GM12878 (cell line): ENCODE data around the gene LRRC45. TPM values are rescaled to one million over a fixed set of nuclear protein-coding genes. Genes with fewer than 3 reads are reported as not detected.

ENCODE experiments used
- ATAC-seq: fragments of 200-7000 bp; cut with Tn5 transposase; 3 replicates; pipeline ENCODE4 v1.9.1; 2020; ENCODE audit warnings: mild to moderate bottlenecking, moderate library complexity
- BruUV-seq: library from RNA; stranded (reverse); fragments of 400-500 nt; replicated peaks from 2 replicates; lab custom pipeline; 2021; lab: Mats Ljungman, UMichigan
- CTCF ChIA-PET: fragments of 300-600 bp; sonication (Branson Sonifier 250); formaldehyde crosslinking; extraction: SDS; loops from one replicate; lab custom pipeline; 2021; ENCODE audit warnings: inconsistent platforms; lab: Yijun Ruan, JAX
- POLR2A ChIA-PET: fragments of 350-600 bp; formaldehyde crosslinking; extraction: SDS; loops from one replicate; lab custom pipeline; 2021; ENCODE audit warnings: inconsistent platforms; lab: Charles Lee
- RAD21 ChIA-PET: fragments of 300-600 bp; sonication (Branson Sonifier 250); formaldehyde crosslinking; loops from one replicate; lab custom pipeline; 2023; ENCODE audit warnings: antibody characterized with exemption; ENCODE audit not compliant: unreplicated experiment; lab: Charles Lee
- SMC1A ChIA-PET: fragments of 300-600 bp; sonication (Branson Sonifier 250); formaldehyde crosslinking; loops from one replicate; lab custom pipeline; 2023; ENCODE audit not compliant: unreplicated experiment, uncharacterized antibody; lab: Charles Lee
- DNase-seq: peaks from one replicate; pipeline ENCODE4 v3.0.0-alpha.2; 2011; ENCODE audit warnings: low read depth, low spot score
- FAIRE-seq: peaks from 3 replicates; lab custom pipeline; 2011; peaks lifted over from hg19 to GRCh38; lab: Jason Lieb, UNC
- H2AFZ ChIP-seq: 2 replicates; pipeline ENCODE4 v1.6.0; 2011; ENCODE audit warnings: low read depth, low read length, control low read depth; ENCODE audit not compliant: control insufficient read depth
- H3K27ac ChIP-seq: 2 replicates; pipeline ENCODE4 v1.5.1; 2011; ENCODE audit warnings: control low read depth; ENCODE audit not compliant: control insufficient read depth, insufficient read depth
- H3K27me3 ChIP-seq, 2 experiments: replicated peaks in 1 of 2; 2 replicates each; pipeline versions ENCODE4 v1.6.0 to v1.6.1; 2011; ENCODE audit warnings: low read length in 1 of 2; ENCODE audit not compliant: control insufficient read depth in 2 of 2, insufficient read depth in 2 of 2
- H3K36me3 ChIP-seq, 2 experiments: 2 replicates each; pipeline ENCODE4 v1.5.1; 2011; ENCODE audit warnings: low read length in 1 of 2; ENCODE audit not compliant: control insufficient read depth in 2 of 2, insufficient read depth in 2 of 2
- H3K4me1 ChIP-seq: 2 replicates; pipeline ENCODE4 v1.6.1; 2011; ENCODE audit warnings: mild to moderate bottlenecking, low read length, moderate library complexity, mixed read lengths; ENCODE audit not compliant: control insufficient read depth, insufficient read depth
- H3K4me2 ChIP-seq: 2 replicates; pipeline ENCODE4 v1.6.0; 2011; ENCODE audit warnings: control low read depth; ENCODE audit not compliant: control insufficient read depth, insufficient read depth
- H3K4me3 ChIP-seq: fragments of 200-600 bp; sonication (generic); 2 replicates; pipeline ENCODE4 v1.5.1; 2016
- H3K79me2 ChIP-seq: 2 replicates; pipeline ENCODE4 v1.6.0; 2011; ENCODE audit warnings: low read length; ENCODE audit not compliant: control insufficient read depth, insufficient read depth
- H3K9ac ChIP-seq: 2 replicates; pipeline ENCODE4 v1.8.0; 2011; ENCODE audit warnings: low read length, control low read depth, mixed read lengths; ENCODE audit not compliant: control insufficient read depth, insufficient read depth
- H3K9me3 ChIP-seq: replicated peaks from 3 replicates; pipeline ENCODE4 v1.5.1; 2011; ENCODE audit warnings: mild to moderate bottlenecking, low read length; ENCODE audit not compliant: control insufficient read depth, insufficient read depth
- H4K20me1 ChIP-seq: 2 replicates; pipeline ENCODE4 v1.6.0; 2011; ENCODE audit not compliant: control insufficient read depth, insufficient read depth
- BHLHE40 ChIP-seq, 2 experiments: fragments of 450-650 bp in 1 of 2; IDR thresholded peaks; 2 replicates each; pipeline ENCODE4 v1.6.1; 2011 to 2017; ENCODE audit warnings: low read depth in 2 of 2, borderline replicate concordance in 1 of 2, improper control_type of control experiment in 1 of 2, low read length in 1 of 2, mild to moderate bottlenecking in 1 of 2
- BMI1 ChIP-seq: fragments of 450-650 bp; IDR thresholded peaks from 2 replicates; pipeline ENCODE4 v1.6.1; 2016; ENCODE audit warnings: mild to moderate bottlenecking, moderate library complexity, borderline replicate concordance
- CHD2 ChIP-seq: IDR thresholded peaks from 2 replicates; pipeline ENCODE4 v1.6.1; 2011; ENCODE audit warnings: low read depth, low read length, improper control_type of control experiment, borderline replicate concordance
- EED ChIP-seq: sonication (generic); IDR thresholded peaks from 2 replicates; pipeline ENCODE4 v1.6.1; 2016; ENCODE audit warnings: antibody characterized with exemption, low read depth
- HDAC2 ChIP-seq: fragments of 200-600 bp; sonication (generic); IDR thresholded peaks from 2 replicates; pipeline ENCODE4 v1.6.1; 2017
- HDAC6 ChIP-seq: fragments of 200-600 bp; sonication (generic); IDR thresholded peaks from one replicate; pipeline ENCODE4 v1.8.0; 2017; ENCODE audit warnings: antibody characterized with exemption; ENCODE audit not compliant: unreplicated experiment
- MEF2A ChIP-seq: IDR thresholded peaks from 2 replicates; pipeline ENCODE4 v1.6.1; 2011; ENCODE audit warnings: low read depth, mild to moderate bottlenecking, low read length, moderate library complexity; ENCODE audit not compliant: insufficient read depth
- POU2F2 ChIP-seq: IDR thresholded peaks from 3 replicates; pipeline ENCODE4 v1.6.1; 2011; ENCODE audit warnings: low read depth, mild to moderate bottlenecking, low read length, borderline replicate concordance
- RAD21 ChIP-seq: IDR thresholded peaks from 2 replicates; pipeline ENCODE4 v1.6.1; 2011; ENCODE audit warnings: mild to moderate bottlenecking, low read depth, low read length, moderate library complexity; ENCODE audit not compliant: insufficient read depth
- RFX5 ChIP-seq: IDR thresholded peaks from 2 replicates; pipeline ENCODE4 v1.6.1; 2011; ENCODE audit warnings: low read depth, low read length, improper control_type of control experiment
- SMARCA5 ChIP-seq: fragments of 450-650 bp; IDR thresholded peaks from 2 replicates; pipeline ENCODE4 v1.6.1; 2017; ENCODE audit warnings: mild to moderate bottlenecking
- SREBF2 ChIP-seq: IDR thresholded peaks from 2 replicates; pipeline ENCODE4 v1.6.1; 2012; ENCODE audit warnings: mild to moderate bottlenecking, low read length
- SUPT20H ChIP-seq: IDR thresholded peaks from 2 replicates; pipeline ENCODE4 v1.6.1; 2011; ENCODE audit warnings: low read depth, mild to moderate bottlenecking, low read length, moderate library complexity, borderline replicate concordance; ENCODE audit not compliant: control insufficient read depth
- USF1 ChIP-seq: IDR thresholded peaks from 2 replicates; pipeline ENCODE4 v1.6.1; 2011; ENCODE audit warnings: borderline replicate concordance, low read depth, mild to moderate bottlenecking, moderate library complexity, mixed read lengths, low read length; ENCODE audit not compliant: insufficient read depth; ENCODE audit errors: extremely low read length
- ZBED1 ChIP-seq: IDR thresholded peaks from 2 replicates; pipeline ENCODE4 v1.6.1; 2016; ENCODE audit warnings: borderline replicate concordance
- ZNF24 ChIP-seq: fragments of 450-650 bp; IDR thresholded peaks from 2 replicates; pipeline ENCODE4 v1.6.1; 2017; ENCODE audit warnings: antibody characterized with exemption, mild to moderate bottlenecking
- WGBS: methylation state at CpG from one replicate; pipeline ENCODE4 v1.1.6; 2016; ENCODE audit warnings: low lambda C conversion rate; ENCODE audit not compliant: insufficient replicate concordance, insufficient coverage; ENCODE audit errors: missing lambda C conversion rate; 5-methylcytosine and 5-hydroxymethylcytosine counted together
- in situ Hi-C: fragments of 300-500 bp; cut with MboI; formaldehyde crosslinking; loops from 9 replicates; pipeline ENCODE4 v1.14.3; 2018; ENCODE audit warnings: mixed read lengths
- intact Hi-C: fragments of 100-400 bp; cut with micrococcal nuclease; formaldehyde crosslinking; loops from one replicate; pipeline ENCODE4 v1.14.2; 2022; ENCODE audit not compliant: unreplicated experiment
- polyA plus RNA-seq, 11 experiments: library from polyadenylated mRNA; depleted of rRNA in 4 of 11; unstranded in 6 of 11; stranded (reverse) in 5 of 11; fragments of >200 nt; fragmentation: Nextera tagmentation in 4 of 11; fragmentation: Illumina TruSeq in 1 of 11; extraction: Ambion mirVana in 4 of 11; extraction: Trizol in 1 of 11; gene quantifications; 1 replicate in 1 of 11; 2 replicates in 10 of 11; pipeline versions ENCODE4 v1.2.1 to v1.2.3, GENCODE V29; 2011 to 2016; ENCODE audit warnings: inconsistent platforms in 2 of 11, missing spikeins in 2 of 11, low read depth in 1 of 11
- total RNA-seq, 4 experiments: library from RNA; depleted of rRNA in 3 of 4; stranded (reverse); fragments of >200 nt in 3 of 4; fragmentation: Illumina TruSeq in 1 of 4; extraction: Trizol in 1 of 4; gene quantifications; 2 replicates each; pipeline versions ENCODE4 v1.2.1 to v1.2.3, GENCODE V29; 2013 to 2021
- TF ChIP-seq, protein P1 (sequence below), 3 experiments: IDR thresholded peaks in 2 of 3; conservative IDR thresholded peaks in 1 of 3; 2 replicates each; pipeline ENCODE4 v1.5.1; 2011; ENCODE audit warnings: low read depth in 3 of 3, low read length in 3 of 3, mild to moderate bottlenecking in 3 of 3, control low read depth in 2 of 3, moderate library complexity in 2 of 3, inconsistent platforms in 1 of 3, mixed read lengths in 1 of 3; ENCODE audit not compliant: control insufficient read depth in 2 of 3, insufficient read depth in 1 of 3; ENCODE audit errors: extremely low read depth in 1 of 3
- TF ChIP-seq, protein P2 (sequence below): fragments of 450-650 bp; IDR thresholded peaks from 2 replicates; pipeline ENCODE4 v1.6.1; 2017; ENCODE audit warnings: mild to moderate bottlenecking

LRRC45 gene
- total and polyA plus RNA-seq, 10 of the 15 experiments (the other 5 are each of a cell fraction or from before 2014, with no cell fraction given): 0.03 to 27.7 (median 10.4) TPM

- 3% methylated on average over 88 of the region's 94 CpGs for WGBS
- DNase-seq: no peak
- CTCF ChIA-PET: interaction anchor here (0.6 to 2.3 kb wide), 23 partner anchors 9 to 826 kb away, joined by 3 to 19 read pairs (median 3); no protein-coding TSS in a partner anchor
- BruUV-seq: no TSS peak
- Histone ChIP-seq H4K20me1 (no peaks in the 10 kb centered on the region), H3K79me2 (no peaks in the 10 kb centered on the region), H3K36me3 (no peaks in the 10 kb centered on the region; a peak in 2 of 4 replicates), H3K4me3 (peak overlapping the region; percentile 65; the same call in 1 of the 2 replicates), H3K9ac (peak overlapping the region; percentile 20; the same call in 1 of the 2 replicates), H2AFZ (peak overlapping the region; percentile 73), H3K4me2 (peak overlapping the region; percentile 94), H3K27ac (no peak overlapping the region), H3K4me1 (no peaks in the 10 kb centered on the region; the same call in 1 of the 2 replicates), H3K9me3 (no peaks in the 10 kb centered on the region), H3K27me3 (no peaks in the 10 kb centered on the region)
- intact Hi-C loops: no loop called here
- POLR2A ChIA-PET: interaction anchor here (1.1 to 1.3 kb wide), 2 partner anchors 19 to 71 kb away, joined by 3 read pairs; no protein-coding TSS in a partner anchor
- peak; percentile 86 for FAIRE-seq
- ATAC-seq: peak; percentile 86
- in situ Hi-C loops: no loop called here
- SMC1A ChIA-PET: interaction anchor here (0.7 to 2.5 kb wide), 6 partner anchors 75 to 388 kb away, joined by 3 to 13 read pairs (median 4); no protein-coding TSS in a partner anchor
- RAD21 ChIA-PET: interaction anchor here (0.6 to 1.6 kb wide), 9 partner anchors 10 to 320 kb away, joined by 3 to 5 read pairs (median 4); no protein-coding TSS in a partner anchor
- TF ChIP-seq RAD21 (peak; percentile 94), EED (peak; percentile 50), POU2F2 (0 out of 3 replicates have a peak, but pooled peaks have one; percentile 12), MEF2A (no peak), BMI1 (no peak), USF1 (no peak), HDAC2 (0 out of 2 replicates have a peak, but pooled peaks have one; percentile 76), SMARCA5 (peak; percentile 72; the same call in 1 of the 2 replicates), RFX5 (no peak), SREBF2 (no peak), ZNF24 (no peak), ZBED1 (no peak), HDAC6 (peak; percentile 29), CHD2 (0 out of 2 replicates have a peak, but pooled peaks have one; percentile 15), BHLHE40 (IDR thresholded peaks at IDR 0.05; ENCODE audit: borderline replicate concordance in 1 of 2, low read depth in 2 of 2, low read length in 1 of 2) (peak; percentile 53 to 54; a peak in 2 of 4 replicates), SUPT20H (no peak)
- TF ChIP-seq, protein P1, sequence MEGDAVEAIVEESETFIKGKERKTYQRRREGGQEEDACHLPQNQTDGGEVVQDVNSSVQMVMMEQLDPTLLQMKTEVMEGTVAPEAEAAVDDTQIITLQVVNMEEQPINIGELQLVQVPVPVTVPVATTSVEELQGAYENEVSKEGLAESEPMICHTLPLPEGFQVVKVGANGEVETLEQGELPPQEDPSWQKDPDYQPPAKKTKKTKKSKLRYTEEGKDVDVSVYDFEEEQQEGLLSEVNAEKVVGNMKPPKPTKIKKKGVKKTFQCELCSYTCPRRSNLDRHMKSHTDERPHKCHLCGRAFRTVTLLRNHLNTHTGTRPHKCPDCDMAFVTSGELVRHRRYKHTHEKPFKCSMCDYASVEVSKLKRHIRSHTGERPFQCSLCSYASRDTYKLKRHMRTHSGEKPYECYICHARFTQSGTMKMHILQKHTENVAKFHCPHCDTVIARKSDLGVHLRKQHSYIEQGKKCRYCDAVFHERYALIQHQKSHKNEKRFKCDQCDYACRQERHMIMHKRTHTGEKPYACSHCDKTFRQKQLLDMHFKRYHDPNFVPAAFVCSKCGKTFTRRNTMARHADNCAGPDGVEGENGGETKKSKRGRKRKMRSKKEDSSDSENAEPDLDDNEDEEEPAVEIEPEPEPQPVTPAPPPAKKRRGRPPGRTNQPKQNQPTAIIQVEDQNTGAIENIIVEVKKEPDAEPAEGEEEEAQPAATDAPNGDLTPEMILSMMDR (IDR thresholded peaks at IDR 0.05 in 2 of 3, conservative IDR thresholded peaks at IDR 0.05 in 1 of 3; ENCODE audit: control insufficient read depth in 2 of 3, extremely low read depth in 1 of 3, insufficient read depth in 1 of 3, low read depth in 3 of 3, low read length in 3 of 3): peak; percentile 77 to 95 (median 94); a peak in 5 of 6 replicates
- TF ChIP-seq, protein P2, sequence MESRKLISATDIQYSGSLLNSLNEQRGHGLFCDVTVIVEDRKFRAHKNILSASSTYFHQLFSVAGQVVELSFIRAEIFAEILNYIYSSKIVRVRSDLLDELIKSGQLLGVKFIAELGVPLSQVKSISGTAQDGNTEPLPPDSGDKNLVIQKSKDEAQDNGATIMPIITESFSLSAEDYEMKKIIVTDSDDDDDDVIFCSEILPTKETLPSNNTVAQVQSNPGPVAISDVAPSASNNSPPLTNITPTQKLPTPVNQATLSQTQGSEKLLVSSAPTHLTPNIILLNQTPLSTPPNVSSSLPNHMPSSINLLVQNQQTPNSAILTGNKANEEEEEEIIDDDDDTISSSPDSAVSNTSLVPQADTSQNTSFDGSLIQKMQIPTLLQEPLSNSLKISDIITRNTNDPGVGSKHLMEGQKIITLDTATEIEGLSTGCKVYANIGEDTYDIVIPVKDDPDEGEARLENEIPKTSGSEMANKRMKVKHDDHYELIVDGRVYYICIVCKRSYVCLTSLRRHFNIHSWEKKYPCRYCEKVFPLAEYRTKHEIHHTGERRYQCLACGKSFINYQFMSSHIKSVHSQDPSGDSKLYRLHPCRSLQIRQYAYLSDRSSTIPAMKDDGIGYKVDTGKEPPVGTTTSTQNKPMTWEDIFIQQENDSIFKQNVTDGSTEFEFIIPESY: peak; percentile 91
These were observed 7.6 kb downstream of the LRRC45 start for GRCh38 chr17:82030470-82031302.
